OCI-LY3 (cell line): ENCODE measurements around the gene AARS2.

Source experiments
- H2AFZ ChIP-seq: fragments of 200-600, 300-600 bp; shearing (Covaris generic); 2 replicates; pipeline ENCODE4 v1.6.0; 2014; ENCODE audit warnings: antibody characterized with exemption, low read depth, low read length
- H3K27ac ChIP-seq: fragments of 200-600, 300-600 bp; sonication (generic); 2 replicates; pipeline ENCODE4 v1.5.1; 2014; ENCODE audit warnings: mild to moderate bottlenecking, low read length, moderate library complexity, mixed read lengths
- H3K27me3 ChIP-seq: fragments of 200-600, 300-600 bp; sonication (generic); 2 replicates; pipeline ENCODE4 v1.6.1; 2014; ENCODE audit warnings: low read depth, low read length, mixed read lengths
- H3K36me3 ChIP-seq: fragments of 200-600, 300-600 bp; sonication (generic); replicated peaks from 2 replicates; pipeline ENCODE3; 2014; ENCODE audit warnings: low read depth, low read length, mixed read lengths
- H3K4me1 ChIP-seq: fragments of 300-600, 200-600 bp; sonication (generic); 2 replicates; pipeline ENCODE4 v1.6.1; 2014; ENCODE audit warnings: low read length, mixed read lengths
- H3K4me2 ChIP-seq: fragments of 200-600, 300-600 bp; sonication (generic); 2 replicates; pipeline ENCODE4 v1.6.1; 2014; ENCODE audit warnings: low read length, mixed read lengths
- H3K4me3 ChIP-seq: fragments of 300-600, 200-600 bp; sonication (generic); 2 replicates; pipeline ENCODE4 v1.5.1; 2014; ENCODE audit warnings: antibody characterized with exemption, mild to moderate bottlenecking, low read length, moderate library complexity
- H3K79me2 ChIP-seq: fragments of 300-600, 200-600 bp; shearing (Covaris generic); 2 replicates; pipeline ENCODE4 v1.6.1; 2014; ENCODE audit warnings: mild to moderate bottlenecking, low read length, mixed read lengths
- H3K9ac ChIP-seq: fragments of 300-600, 200-600 bp; shearing (Covaris generic); 2 replicates; pipeline ENCODE4 v1.6.0; 2014; ENCODE audit warnings: mild to moderate bottlenecking, low read length, moderate library complexity
- H3K9me3 ChIP-seq: fragments of 200-600, 300-600 bp; shearing (Covaris generic); 2 replicates; pipeline ENCODE4 v1.6.1; 2014; ENCODE audit warnings: low read length, mixed read lengths; ENCODE audit not compliant: insufficient read depth
- H4K20me1 ChIP-seq: fragments of 200-600, 300-600 bp; sonication (generic); 2 replicates; pipeline ENCODE4 v1.6.1; 2016; ENCODE audit warnings: low read length, mixed read lengths; ENCODE audit not compliant: insufficient read depth
- CTCF ChIP-seq: fragments of 200-600, 300-600 bp; sonication (generic); IDR thresholded peaks from 2 replicates; pipeline ENCODE4 v1.5.1; 2014; ENCODE audit warnings: antibody characterized with exemption, low read length, low read depth
- EZH2phosphoT487 ChIP-seq: fragments of 200-600 bp; shearing (Covaris generic); IDR thresholded peaks from 2 replicates; pipeline ENCODE4 v1.6.1; 2018; ENCODE audit warnings: antibody characterized with exemption, mixed run types, low read depth

AARS2 gene

GRCh38 chr6:44309631-44310030, 3.5 kb downstream of the AARS2 start:
- Histone ChIP-seq H3K27ac (no peak overlapping the region), H3K36me3 (peaks cover 63% of the 10 kb centered on the region), H3K9me3 (no peaks in the 10 kb centered on the region), H3K4me1 (peaks cover 8% of the 10 kb centered on the region), H3K27me3 (no peaks in the 10 kb centered on the region), H3K79me2 (peaks cover 18% of the 10 kb centered on the region), H4K20me1 (peaks cover under 1% of the 10 kb centered on the region; the same call in 1 of the 2 replicates), H3K9ac (no peak overlapping the region), H3K4me2 (no peak overlapping the region), H3K4me3 (no peak overlapping the region), H2AFZ (no peak overlapping the region)
- TF ChIP-seq CTCF = no peak

GRCh38 chr6:44309092-44309491, 4.1 kb downstream of the AARS2 start:
- Histone ChIP-seq H2AFZ (no peak overlapping the region), H3K4me3 (no peak overlapping the region), H3K9me3 (no peaks in the 10 kb centered on the region), H3K9ac (no peak overlapping the region), H3K79me2 (peaks cover 18% of the 10 kb centered on the region), H3K27ac (no peak overlapping the region), H3K36me3 (peaks cover 68% of the 10 kb centered on the region), H3K4me2 (no peak overlapping the region), H4K20me1 (peaks cover 3% of the 10 kb centered on the region; the same call in 1 of the 2 replicates), H3K27me3 (no peaks in the 10 kb centered on the region), H3K4me1 (peaks cover 8% of the 10 kb centered on the region)
- TF ChIP-seq CTCF (no peak), EZH2phosphoT487 (no peak)

GRCh38 chr6:44307217-44307616, 5.9 kb downstream of the AARS2 start:
- peaks cover 5% of the 10 kb centered on the region for H3K4me1 ChIP-seq
- H2AFZ ChIP-seq = no peak overlapping the region
- TF ChIP-seq EZH2phosphoT487 (no peak), CTCF (no peak)
- peaks cover 3% of the 10 kb centered on the region; the same call in 1 of the 2 replicates for H4K20me1 ChIP-seq
- H3K4me3 ChIP-seq = no peak overlapping the region
- peaks cover 8% of the 10 kb centered on the region for H3K79me2 ChIP-seq
- H3K27me3 ChIP-seq = no peaks in the 10 kb centered on the region
- H3K4me2 ChIP-seq = no peak overlapping the region
- no peak overlapping the region for H3K27ac ChIP-seq
- no peak overlapping the region for H3K9ac ChIP-seq
- H3K9me3 ChIP-seq = no peaks in the 10 kb centered on the region
- peaks cover 87% of the 10 kb centered on the region for H3K36me3 ChIP-seq

- peaks cover 3% of the 10 kb centered on the region; the same call in 1 of the 2 replicates for H4K20me1 ChIP-seq
- H2AFZ ChIP-seq = no peak overlapping the region
- H3K27ac ChIP-seq = no peak overlapping the region
- no peak for TF ChIP-seq CTCF
- no peak for TF ChIP-seq EZH2phosphoT487
- no peaks in the 10 kb centered on the region for H3K27me3 ChIP-seq
- H3K4me2 ChIP-seq = no peak overlapping the region
- H3K9me3 ChIP-seq = no peaks in the 10 kb centered on the region
- H3K36me3 ChIP-seq = peaks cover 91% of the 10 kb centered on the region
- H3K9ac ChIP-seq = no peak overlapping the region
- no peak overlapping the region for H3K4me3 ChIP-seq
- H3K79me2 ChIP-seq = peaks cover 3% of the 10 kb centered on the region
- H3K4me1 ChIP-seq = no peaks in the 10 kb centered on the region; the same call in 1 of the 2 replicates
Measured at GRCh38 chr6:44306710-44307109, 6.4 kb downstream of the AARS2 start.
